ENCODE measurements around the gene NRF1.

DNA sequence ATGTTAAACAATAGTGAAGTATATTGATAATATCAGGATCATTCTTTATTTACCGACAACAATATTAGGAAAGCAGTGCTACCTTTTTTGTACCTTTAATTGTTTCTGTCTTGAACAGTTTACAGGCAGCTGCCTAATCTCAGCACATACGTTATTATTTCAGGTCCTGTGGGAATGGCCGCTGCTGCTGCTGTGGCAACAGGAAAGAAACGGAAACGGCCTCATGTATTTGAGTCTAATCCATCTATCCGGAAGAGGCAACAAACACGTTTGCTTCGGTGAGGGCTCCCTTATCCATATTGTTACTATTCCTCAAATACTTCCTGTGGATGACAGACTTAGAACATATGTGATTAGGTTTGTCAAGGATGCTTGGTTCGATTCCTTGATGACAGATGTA, 59.7 kb downstream of the NRF1 start:
- TF ChIP-seq EZH2 (IDR thresholded peaks at IDR 0.05): no peak
- no peak for TF ChIP-seq POLR2AphosphoS5 (IDR thresholded peaks at IDR 0.05; ENCODE audit: low read depth, low read length)
- no peak for TF ChIP-seq CTCF (IDR thresholded peaks at IDR 0.05 in 2 of 3, conservative IDR thresholded peaks at IDR 0.05 in 1 of 3; ENCODE audit: borderline replicate concordance in 1 of 3, insufficient read depth in 1 of 3, low read depth in 2 of 3, low read length in 2 of 3)
- TF ChIP-seq ZNF274 (IDR thresholded peaks at IDR 0.05; ENCODE audit: low read depth, low read length): no peak
